GM18519 (cell line): ENCODE results near the gene ADGRB3.

Experiments
- ATAC-seq: cut with Tn5 transposase; IDR thresholded peaks from one replicate; pipeline ENCODE4 v1.9.1; 2021; ENCODE audit warnings: mild to moderate bottlenecking, moderate library complexity; ENCODE audit not compliant: unreplicated experiment, low FRiP score

Gene ADGRB3

DNA sequence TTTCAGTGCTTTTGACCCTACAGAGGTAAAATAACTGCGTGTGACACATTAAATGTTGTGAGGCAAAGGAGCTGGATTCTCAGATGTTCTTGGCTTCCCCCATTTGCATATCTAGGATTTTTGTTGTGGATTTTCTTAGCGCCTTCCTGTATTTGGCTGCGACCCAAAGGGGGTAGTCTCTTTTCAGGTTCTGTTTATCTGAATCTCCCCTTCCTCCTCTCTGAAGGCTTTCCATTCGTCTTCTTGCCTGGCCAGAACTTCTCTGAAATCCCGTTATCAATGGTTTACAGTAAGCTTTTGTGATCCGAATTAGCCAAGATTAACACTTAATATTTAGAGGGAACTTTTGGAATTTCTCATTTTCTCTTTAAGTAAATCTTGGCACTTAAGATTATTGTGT lies 60.8 kb downstream of the ADGRB3 start:
- ATAC-seq: no peak

- ATAC-seq: no peak
Measured at GRCh38 chr6:68697394-68697793, 62.3 kb downstream of the ADGRB3 start.

DNA sequence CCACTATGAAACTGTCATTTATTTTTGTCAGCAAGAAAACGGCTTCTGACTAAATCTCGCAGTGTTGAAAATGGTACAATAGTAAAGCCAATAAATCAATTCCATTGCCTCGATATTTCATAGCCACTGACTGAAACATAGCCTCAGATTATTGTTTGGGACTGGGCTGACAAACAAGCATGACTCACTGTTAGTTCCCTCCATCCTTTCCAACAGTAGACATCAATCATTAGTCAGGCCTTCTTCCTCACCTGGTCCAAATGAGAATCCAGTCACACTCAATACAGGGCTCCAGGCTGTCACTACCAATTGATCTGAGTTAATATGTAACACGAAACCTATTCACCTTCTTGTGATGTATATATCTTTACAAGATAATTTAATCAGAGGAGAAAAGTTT lies 66.1 kb downstream of the ADGRB3 start:
- ATAC-seq: no peak

DNA sequence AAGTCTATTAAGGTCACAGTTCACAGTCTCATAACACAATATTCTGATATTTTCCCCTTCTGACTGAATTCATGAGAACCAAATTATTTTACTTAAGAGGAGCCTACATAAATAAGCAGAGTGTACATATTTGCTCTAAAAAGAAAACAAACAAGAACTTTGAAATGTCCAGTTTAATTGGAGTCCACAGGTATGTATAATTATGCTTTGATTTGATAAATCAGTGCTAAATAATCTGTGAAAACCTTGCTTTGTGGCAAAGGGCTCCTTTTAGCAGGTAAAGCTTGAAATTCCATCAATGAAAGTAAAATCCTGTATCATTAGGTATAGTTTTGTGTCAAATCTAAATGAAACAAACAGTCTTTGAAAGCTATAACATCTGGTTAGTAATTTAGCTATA lies 69.4 kb downstream of the ADGRB3 start:
- ATAC-seq: no peak

- ATAC-seq: no peak
Measured at GRCh38 chr6:68709091-68709490, 74.0 kb downstream of the ADGRB3 start.

GRCh38 chr6:68709882-68710281 lies 74.8 kb downstream of the ADGRB3 start:
- ATAC-seq: no peak

GRCh38 chr6:68710496-68710895 lies 75.4 kb downstream of the ADGRB3 start:
- ATAC-seq: no peak

GRCh38 chr6:68710916-68711315 lies 75.8 kb downstream of the ADGRB3 start:
- ATAC-seq: no peak

DNA sequence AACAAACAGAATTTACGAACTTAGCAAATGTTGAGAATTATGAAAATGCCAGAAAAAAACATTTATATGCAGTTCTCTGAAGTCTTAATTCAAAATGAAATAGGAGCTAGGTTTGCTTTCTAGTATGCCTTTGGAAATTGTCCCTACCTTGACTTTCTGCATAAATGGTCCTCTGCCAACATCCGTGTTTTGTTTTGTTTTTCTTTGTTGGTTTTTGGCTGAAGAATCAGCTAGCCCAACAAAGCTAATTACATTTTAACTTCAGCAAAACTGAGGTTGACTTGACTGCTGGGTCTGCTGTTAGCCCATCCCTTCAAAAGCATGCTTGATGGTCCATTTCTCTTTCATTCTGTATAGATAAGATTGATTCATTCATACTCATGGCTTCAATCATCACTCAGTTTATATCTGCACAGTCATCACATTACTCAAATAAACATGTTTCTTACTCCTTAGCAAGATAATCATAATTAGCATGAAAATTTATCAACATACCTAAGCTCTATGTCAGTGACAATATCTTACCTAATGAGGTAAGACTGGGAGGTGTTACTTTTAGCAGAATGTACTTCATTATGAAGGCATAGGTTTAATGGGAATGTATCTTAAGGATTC lies 76.4 kb downstream of the ADGRB3 start:
- ATAC-seq: no peak

GRCh38 chr6:68716620-68717019 lies 81.5 kb downstream of the ADGRB3 start:
- ATAC-seq: no peak

GRCh38 chr6:68718385-68719073 lies 83.4 kb downstream of the ADGRB3 start:
- ATAC-seq: no peak

DNA sequence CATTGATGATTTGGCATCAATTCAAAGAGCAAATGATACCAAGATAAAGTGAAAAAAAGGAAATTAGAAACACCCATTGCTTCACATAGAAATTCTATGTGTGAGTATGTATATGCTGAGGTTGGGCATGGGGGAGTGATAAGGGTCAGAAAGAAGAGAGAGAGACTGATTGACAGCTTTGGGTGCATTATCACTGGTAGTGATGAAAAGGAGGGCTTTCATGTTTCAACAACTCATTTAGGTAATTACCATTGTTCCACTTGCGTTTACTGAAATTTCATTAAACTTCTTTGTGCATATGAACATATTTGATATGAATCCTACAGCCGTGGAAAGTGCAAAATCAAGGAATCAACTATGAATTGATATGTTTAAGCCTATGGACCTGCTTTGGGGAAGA lies 84.7 kb downstream of the ADGRB3 start:
- ATAC-seq: no peak

DNA sequence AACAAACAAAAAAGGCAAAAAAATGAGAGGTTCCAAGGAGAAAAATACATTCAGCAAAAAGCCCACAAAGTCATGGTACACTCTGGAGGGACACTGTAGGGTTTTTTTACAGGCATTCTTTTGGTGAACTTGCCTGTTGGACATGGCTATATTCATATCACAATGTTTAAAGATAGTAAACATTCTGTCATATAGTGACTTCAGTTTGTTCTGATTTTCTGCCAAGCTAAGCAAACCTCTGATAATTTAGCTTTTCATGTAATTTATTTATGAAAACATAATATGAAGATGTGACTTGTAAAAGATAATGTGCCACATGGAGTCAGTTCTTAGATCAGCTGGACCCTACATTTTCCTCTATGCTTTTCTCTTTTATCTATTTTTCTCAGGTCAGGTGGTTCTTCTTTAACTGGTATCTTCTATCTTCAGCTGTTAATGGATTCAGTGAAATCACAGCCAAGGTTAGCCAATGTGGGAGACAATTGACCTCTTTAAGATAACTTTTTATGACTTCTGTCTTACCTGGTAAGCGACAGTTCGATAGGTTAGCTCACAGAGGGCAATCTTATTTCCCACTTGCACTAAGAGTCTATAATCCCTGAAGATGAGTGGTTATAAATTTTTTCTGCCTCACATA lies 87.9 kb downstream of the ADGRB3 start:
- ATAC-seq: no peak

- no peak for ATAC-seq
Measured at GRCh38 chr6:68724060-68724459, 89.0 kb downstream of the ADGRB3 start.

GRCh38 chr6:68726337-68726736 lies 91.3 kb downstream of the ADGRB3 start:
- ATAC-seq: no peak

- ATAC-seq: no peak
Measured at GRCh38 chr6:68726992-68727391, 91.9 kb downstream of the ADGRB3 start.

DNA sequence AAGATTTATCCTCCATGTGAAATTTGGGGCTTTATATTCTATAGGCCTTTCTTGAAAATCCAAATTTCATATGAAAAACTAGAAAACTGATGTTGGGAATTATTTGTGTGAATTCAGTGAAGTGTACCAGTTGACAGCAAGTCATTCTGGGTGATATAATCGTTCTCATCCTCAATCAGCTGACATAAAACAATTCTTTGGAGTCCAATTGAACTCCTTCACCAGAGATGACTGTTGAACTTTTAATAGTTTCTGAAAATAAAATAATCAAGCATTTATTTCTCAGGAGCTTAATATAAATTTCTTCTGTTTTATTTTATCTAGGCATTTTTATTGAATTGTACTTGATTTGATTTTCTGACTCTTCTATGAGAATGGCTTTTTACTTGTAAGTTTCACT lies 92.6 kb downstream of the ADGRB3 start:
- no peak for ATAC-seq

- no peak for ATAC-seq
Measured at GRCh38 chr6:68728159-68728979, 93.3 kb downstream of the ADGRB3 start.

DNA sequence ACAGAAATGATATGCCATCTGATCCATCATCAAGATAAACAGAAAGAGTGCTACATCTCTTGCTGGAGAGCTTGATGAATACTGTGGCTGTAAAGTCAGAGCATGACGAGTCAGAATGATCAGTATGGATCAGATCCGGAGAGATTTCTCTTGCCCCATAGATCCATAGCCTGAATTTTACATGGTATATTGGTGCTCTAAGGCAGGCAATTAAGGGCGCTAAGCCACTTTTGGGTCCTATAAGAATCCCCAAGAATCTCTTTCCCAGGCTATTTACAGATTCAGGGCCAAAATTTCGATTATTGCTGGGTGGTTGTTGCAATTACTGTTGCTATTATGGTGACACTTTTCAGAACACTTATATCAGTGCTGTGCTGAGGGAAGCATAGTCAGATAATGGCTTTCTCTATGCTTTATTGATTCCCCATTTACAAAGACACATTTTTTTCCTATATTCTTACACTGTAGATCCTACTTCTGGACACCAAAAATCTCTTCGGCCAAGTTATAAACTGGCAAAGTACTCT lies 94.4 kb downstream of the ADGRB3 start:
- ATAC-seq: no peak

GRCh38 chr6:68730291-68731054 lies 95.4 kb downstream of the ADGRB3 start:
- no peak for ATAC-seq
